ENCODE measurements around the gene XK. TPM values are rescaled to one million over a fixed set of nuclear protein-coding genes. Genes with fewer than 3 reads are reported as not detected.

Gene XK
- total and polyA plus RNA-seq, 8 donors: 1.1 to 47.7 (median 13.9) TPM

DNA sequence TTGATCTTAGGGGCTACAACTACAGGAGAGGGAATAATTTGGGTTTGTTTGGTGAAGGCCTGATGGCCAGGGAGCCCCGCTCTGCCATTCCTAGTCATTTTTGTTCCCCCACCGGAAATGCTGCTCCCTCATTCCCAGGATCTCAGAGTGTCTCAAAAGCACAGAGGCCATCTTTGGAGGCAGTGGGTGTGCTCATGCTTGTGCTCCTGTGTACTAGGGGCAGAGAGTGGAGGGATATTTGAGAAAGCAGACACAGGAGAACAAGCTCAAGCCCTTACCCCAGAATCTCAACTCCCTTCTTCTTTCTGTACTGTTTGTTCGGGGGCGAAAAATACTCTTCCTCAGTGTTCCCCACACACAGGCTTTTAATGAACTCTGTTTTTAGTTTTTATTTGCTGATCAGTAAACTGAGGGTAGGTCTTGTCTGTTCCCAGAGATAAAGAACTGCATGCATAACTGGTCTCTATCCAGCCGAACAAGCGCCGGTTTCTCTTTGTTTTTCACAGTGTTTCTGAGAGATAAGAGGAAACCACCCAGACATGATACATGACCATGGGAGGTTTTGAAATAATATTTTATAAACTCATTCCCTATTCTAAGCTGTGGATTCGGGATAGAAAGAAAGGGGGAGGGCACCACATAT lies 32.9 kb upstream of the XK start:
- TF ChIP-seq POLR2AphosphoS5 (IDR thresholded peaks at IDR 0.05) (no peak), EP300 (IDR thresholded peaks at IDR 0.05) (no peak), POLR2A (IDR thresholded peaks at IDR 0.05) (no peak)
- TF ChIP-seq, protein P1, sequence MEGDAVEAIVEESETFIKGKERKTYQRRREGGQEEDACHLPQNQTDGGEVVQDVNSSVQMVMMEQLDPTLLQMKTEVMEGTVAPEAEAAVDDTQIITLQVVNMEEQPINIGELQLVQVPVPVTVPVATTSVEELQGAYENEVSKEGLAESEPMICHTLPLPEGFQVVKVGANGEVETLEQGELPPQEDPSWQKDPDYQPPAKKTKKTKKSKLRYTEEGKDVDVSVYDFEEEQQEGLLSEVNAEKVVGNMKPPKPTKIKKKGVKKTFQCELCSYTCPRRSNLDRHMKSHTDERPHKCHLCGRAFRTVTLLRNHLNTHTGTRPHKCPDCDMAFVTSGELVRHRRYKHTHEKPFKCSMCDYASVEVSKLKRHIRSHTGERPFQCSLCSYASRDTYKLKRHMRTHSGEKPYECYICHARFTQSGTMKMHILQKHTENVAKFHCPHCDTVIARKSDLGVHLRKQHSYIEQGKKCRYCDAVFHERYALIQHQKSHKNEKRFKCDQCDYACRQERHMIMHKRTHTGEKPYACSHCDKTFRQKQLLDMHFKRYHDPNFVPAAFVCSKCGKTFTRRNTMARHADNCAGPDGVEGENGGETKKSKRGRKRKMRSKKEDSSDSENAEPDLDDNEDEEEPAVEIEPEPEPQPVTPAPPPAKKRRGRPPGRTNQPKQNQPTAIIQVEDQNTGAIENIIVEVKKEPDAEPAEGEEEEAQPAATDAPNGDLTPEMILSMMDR (IDR thresholded peaks at IDR 0.05): no peak
- intact Hi-C loops (cut with DNase I; ENCODE audit: low total_unique reads): no loop called here

DNA sequence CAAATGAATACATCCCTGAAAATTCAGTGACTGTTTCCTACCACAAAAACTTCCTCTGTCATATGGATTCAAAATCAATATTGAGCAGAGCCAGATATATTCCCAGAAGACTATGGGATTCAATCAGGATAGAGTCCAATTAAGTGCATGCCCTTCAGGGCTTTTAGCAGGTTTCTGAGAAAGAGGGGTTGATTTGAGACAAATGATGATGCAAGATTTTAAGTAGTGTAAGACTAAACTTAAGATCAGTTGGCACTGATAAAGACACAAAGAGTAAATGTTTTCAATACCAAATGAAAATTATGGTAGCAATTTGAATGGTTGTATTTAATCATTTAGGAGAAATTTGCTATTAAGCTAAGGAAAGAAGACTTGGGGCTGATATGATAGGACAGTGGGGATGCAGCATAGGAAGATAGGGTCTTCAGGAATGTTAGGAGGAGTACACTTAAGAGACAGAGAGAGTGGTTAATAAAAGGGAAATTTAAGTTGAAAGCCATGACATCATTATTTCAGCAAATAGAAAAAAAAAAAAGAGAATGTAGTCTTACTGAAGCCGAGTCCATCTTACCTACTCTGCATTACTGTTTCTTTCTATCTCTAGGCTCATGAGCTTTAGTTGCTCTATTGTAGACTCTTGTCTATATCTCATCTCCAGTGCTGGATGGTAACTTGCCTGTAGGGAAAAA lies 32.0 kb upstream of the XK start:
- intact Hi-C loops (cut with DNase I; ENCODE audit: low total_unique reads): no loop called here
- TF ChIP-seq EP300 (IDR thresholded peaks at IDR 0.05) (no peak), POLR2AphosphoS5 (IDR thresholded peaks at IDR 0.05) (no peak), POLR2A (IDR thresholded peaks at IDR 0.05) (no peak)
- TF ChIP-seq, protein P1 (IDR thresholded peaks at IDR 0.05): no peak
- no peak for DNase-seq

More for the DNA sequence above, 32.9 kb upstream of the XK start:
- Histone ChIP-seq H3K4me1 (no peaks in the 10 kb centered on the region), H3K27ac (no peak overlapping the region), H3K9me3 (no peaks in the 10 kb centered on the region), H3K4me3 (no peak overlapping the region), H3K36me3 (no peaks in the 10 kb centered on the region), H3K27me3 (no peaks in the 10 kb centered on the region)
- 75 to 88% (median 84%) methylated on average over 8 of the region's 8 CpGs for WGBS, 5 donors
- no peak for DNase-seq

DNA sequence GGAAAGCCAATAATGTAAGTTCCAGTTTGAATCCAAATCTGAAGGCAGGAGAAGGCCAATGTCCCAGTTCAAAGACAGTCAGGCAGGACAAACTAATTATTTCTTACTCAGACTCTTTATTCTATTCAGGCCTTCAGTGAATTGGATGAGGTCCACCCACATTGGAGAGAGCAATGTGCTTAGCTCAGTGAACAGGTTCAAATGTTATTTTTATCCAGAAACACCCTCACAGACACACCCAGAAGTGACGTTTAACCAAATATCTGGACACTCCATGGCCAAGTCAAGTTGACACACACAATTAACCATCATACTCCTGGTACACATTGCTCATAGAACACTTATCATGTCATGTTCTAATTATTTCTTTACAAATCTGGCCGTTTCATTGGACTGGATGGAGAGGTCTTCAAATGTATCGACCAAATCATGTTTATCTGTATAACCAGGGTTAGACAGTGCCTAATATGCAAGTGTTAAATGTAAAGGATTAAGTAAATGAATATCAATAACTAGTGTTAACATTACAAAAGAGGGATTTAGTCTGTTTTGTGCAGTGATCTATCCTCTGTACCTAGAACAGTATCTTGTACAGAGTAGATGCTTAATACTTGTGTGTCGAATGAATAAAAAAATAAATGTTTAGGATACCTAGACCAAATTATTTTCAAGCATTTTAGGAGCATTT lies 27.1 kb upstream of the XK start:
- TF ChIP-seq, protein P1 (IDR thresholded peaks at IDR 0.05): no peak
- no peak for TF ChIP-seq POLR2AphosphoS5 (IDR thresholded peaks at IDR 0.05)
- TF ChIP-seq POLR2A (IDR thresholded peaks at IDR 0.05): no peak
- no peak for TF ChIP-seq EP300 (IDR thresholded peaks at IDR 0.05)
- H3K4me1 ChIP-seq: no peaks in the 10 kb centered on the region
- no peaks in the 10 kb centered on the region for H3K36me3 ChIP-seq
- DNase-seq: no peak
- no peaks in the 10 kb centered on the region for H3K27me3 ChIP-seq
- 60 to 87% (median 73%) methylated on average over 4 of the region's 4 CpGs for WGBS, 5 donors
- no peaks in the 10 kb centered on the region for H3K9me3 ChIP-seq
- no peak overlapping the region for H3K27ac ChIP-seq
- no peak overlapping the region for H3K4me3 ChIP-seq
- intact Hi-C loops (cut with DNase I; ENCODE audit: low total_unique reads): no loop called here

More for the DNA sequence above, 32.0 kb upstream of the XK start:
- H3K9me3 ChIP-seq: no peaks in the 10 kb centered on the region
- 82 to 100% (median 93%) methylated on average over 1 of the region's 1 CpG for WGBS, 5 donors
- no peaks in the 10 kb centered on the region for H3K36me3 ChIP-seq
- no peaks in the 10 kb centered on the region for H3K27me3 ChIP-seq
- H3K4me3 ChIP-seq: no peak overlapping the region
- H3K4me1 ChIP-seq: no peaks in the 10 kb centered on the region
- H3K27ac ChIP-seq: no peak overlapping the region

DNA sequence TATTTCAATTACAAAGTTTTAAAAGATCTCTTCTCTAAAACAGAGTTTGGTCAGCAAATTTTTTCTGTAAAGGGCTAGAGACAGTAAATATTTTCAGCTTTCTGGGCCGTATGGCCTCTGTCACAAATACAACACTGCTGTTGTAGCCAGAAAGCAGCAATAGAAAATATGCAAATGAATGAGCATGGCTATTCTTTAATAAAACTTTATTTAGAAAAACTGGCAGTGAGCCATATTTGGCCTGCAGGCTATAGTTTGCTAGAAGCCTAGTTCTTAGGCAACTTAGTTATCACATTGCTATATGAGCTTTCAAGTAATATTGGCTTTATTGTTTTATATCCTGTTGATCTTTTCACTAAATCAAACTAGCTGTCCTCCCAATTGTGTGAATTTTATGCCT lies 26.5 kb upstream of the XK start:
- Histone ChIP-seq H3K4me3 (no peak overlapping the region), H3K4me1 (no peaks in the 10 kb centered on the region), H3K27ac (no peak overlapping the region), H3K36me3 (no peaks in the 10 kb centered on the region), H3K27me3 (no peaks in the 10 kb centered on the region), H3K9me3 (no peaks in the 10 kb centered on the region)
- 82 to 95% (median 87%) methylated on average over 1 of the region's 1 CpG for WGBS, 5 donors
- intact Hi-C loops (cut with DNase I; ENCODE audit: low total_unique reads): no loop called here
- no peak for DNase-seq
- TF ChIP-seq, protein P1 (IDR thresholded peaks at IDR 0.05): no peak
- TF ChIP-seq POLR2A (IDR thresholded peaks at IDR 0.05): no peak
- no peak for TF ChIP-seq POLR2AphosphoS5 (IDR thresholded peaks at IDR 0.05)
- no peak for TF ChIP-seq EP300 (IDR thresholded peaks at IDR 0.05)

All from stomach (tissue), 9 donors.